LHCN-M2 (cell line): Measurements from ENCODE around the gene KIAA1210. TPM values are rescaled to one million over a fixed set of nuclear protein-coding genes. Genes with fewer than 3 reads are reported as not detected.

ENCODE experiments used
- DNase-seq: peaks from one replicate; pipeline ENCODE4 v3.0.0-alpha.2; 2012; ENCODE audit warnings: low read depth
- total RNA-seq: library from RNA; depleted of rRNA; stranded (reverse); fragments of >200 nt; gene quantifications from 2 replicates; pipeline ENCODE4 v1.2.3, GENCODE V29; 2014

The KIAA1210 gene
- total RNA-seq, 1 experiment from 2014 or later = not detected

GRCh38 chrX:119093991-119094735 is 33.4 kb downstream of the KIAA1210 start:
- DNase-seq = no peak

GRCh38 chrX:119090627-119091026 is 37.0 kb downstream of the KIAA1210 start:
- no peak for DNase-seq

- no peak for DNase-seq
Measured at GRCh38 chrX:119089619-119090018, 38.0 kb downstream of the KIAA1210 start.

DNA sequence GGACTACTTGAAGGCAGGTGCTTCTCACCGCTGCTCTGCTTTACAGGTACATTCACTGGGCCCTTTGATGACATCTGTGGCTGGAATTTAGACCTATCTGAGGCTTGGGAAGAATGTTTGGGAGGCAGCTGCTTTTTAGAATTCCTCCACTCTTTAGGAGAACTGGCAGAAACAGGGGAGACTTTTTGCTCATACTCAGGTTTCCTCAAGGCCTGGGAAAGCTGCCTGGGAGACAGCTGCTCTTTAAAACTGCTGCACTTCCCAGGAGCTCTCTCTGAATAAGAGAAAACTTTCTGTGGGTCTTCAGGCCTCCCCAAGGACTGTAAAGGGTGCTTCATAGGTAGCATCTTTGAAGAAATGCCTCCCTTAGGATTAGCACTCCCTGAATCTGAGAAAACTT is 40.5 kb downstream of the KIAA1210 start:
- no peak for DNase-seq

DNA sequence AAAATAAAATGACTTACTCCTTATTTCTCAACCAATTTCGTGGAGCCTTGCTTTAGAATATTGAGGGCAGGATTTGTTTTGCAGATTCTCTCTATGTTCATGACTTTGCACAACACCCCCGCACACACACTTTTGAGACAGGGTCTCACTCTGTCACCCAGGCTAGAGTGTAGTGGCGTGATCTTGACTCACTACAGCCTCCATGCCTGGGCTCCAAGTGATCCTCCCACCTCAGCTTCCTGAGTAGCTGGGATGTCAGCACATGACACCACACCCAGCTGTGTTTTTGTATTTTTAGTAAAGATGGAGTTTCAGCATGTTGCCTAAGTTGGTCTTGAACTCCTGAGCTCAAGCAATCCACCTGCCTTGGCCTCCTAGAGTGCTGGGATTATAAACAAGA is 42.8 kb downstream of the KIAA1210 start:
- DNase-seq = no peak

- no peak for DNase-seq
Measured at GRCh38 chrX:119082278-119082677, 45.3 kb downstream of the KIAA1210 start.

GRCh38 chrX:119075270-119076025 is 52.2 kb downstream of the KIAA1210 start:
- no peak for DNase-seq

- no peak for DNase-seq
Measured at GRCh38 chrX:119073911-119074310, 53.7 kb downstream of the KIAA1210 start.

DNA sequence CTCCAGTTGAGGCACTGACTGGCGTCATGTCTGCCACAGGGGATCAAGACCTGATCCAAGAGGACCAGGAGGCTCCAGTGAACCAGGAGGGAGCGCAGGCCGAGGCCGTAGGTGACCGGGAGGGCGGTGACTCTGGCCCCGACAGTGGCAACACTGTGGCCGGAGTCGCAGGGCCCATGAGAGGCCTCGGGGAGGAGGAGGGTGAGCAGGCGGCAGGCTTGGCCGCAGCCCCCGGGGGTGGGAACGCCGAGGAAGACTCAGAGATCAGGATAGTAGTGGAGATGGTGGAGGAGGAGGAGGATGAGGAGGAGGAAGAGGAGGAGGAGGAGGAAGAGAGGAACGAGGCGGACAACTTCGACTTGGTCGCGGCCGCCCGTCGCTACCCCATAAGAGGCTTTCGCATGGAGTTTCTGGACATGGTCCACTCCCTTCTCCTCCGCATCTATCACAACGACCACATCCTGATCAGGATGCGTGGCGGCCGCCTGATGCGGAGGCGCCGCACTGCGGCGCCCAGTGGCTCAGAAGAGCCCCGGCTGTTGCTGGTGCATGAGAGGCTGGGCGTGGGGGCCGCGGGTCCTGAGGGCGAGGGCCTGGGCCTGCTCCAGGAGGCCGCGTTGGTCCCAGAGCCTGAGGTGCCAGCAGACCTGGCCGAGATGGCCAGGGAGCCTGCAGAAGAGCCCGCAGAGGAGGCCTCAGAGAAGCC is 54.3 kb downstream of the KIAA1210 start:
- no peak for DNase-seq

DNA sequence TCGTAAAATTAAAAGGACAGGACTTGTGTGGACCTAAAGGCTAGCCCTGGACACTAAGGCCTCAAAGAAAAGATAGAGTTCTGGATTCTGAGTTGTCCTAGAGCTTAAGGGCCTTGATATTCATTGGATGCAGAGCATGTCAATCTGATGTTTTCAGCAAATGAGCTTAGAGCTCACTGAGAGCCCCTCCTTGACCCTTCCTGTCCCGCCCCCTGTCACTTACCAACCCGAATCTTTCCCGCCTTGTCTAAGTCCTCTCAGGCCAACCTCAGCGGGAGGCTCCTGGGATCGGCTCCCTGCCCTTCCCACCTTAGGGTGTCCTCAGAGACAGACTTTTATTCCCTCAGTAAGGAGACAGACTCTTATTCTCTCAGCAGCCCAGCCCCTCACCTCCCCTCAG is 54.9 kb downstream of the KIAA1210 start, which contains the start of gene CT47C1:
Gene CT47C1, plus strand, starts transcription at position 250 of the 400 bp plus-strand sequence. CDS start 233 bp downstream, outside the sequence.
- DNase-seq = no peak

- DNase-seq = no peak
Measured at GRCh38 chrX:119071381-119071780, 56.2 kb downstream of the KIAA1210 start.

- DNase-seq = no peak
Measured at GRCh38 chrX:119069762-119070161, 57.9 kb downstream of the KIAA1210 start.

GRCh38 chrX:119069128-119069527 is 58.5 kb downstream of the KIAA1210 start:
- DNase-seq = no peak

- DNase-seq = peak; percentile 47
Measured at GRCh38 chrX:119067023-119067739, 60.4 kb downstream of the KIAA1210 start.

GRCh38 chrX:119063428-119063827 is 64.2 kb downstream of the KIAA1210 start:
- DNase-seq = no peak

DNA sequence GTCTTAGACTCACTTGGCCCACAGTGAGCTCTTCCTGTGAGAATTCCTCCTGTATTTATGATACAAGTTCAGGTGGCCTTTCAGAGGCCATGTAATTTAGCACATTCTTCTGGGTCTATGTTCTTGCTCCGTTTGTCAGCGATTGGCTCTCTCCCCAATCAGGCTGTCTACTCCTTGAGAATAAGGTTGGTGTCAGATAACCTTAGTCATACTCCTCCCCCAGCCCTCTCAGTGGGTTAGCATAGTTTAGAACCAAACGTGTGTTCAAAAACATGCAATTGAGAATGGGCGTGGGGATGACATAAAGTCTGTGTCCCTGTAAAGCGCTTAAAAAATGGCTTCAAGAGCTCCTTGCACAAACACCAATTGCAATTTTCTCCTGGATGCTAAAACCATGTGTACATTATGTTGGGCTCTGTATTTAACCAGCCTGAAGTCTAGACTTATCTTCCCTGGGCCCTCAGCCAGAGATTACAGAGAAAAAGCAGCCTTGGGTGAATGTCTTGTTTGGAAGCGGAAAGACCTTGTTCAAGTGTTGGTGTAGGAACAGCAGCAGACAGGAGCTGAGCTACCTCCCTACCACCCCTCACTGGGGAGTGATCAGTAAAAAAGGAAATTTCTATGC is 64.8 kb downstream of the KIAA1210 start:
- peak; percentile 12 for DNase-seq

DNA sequence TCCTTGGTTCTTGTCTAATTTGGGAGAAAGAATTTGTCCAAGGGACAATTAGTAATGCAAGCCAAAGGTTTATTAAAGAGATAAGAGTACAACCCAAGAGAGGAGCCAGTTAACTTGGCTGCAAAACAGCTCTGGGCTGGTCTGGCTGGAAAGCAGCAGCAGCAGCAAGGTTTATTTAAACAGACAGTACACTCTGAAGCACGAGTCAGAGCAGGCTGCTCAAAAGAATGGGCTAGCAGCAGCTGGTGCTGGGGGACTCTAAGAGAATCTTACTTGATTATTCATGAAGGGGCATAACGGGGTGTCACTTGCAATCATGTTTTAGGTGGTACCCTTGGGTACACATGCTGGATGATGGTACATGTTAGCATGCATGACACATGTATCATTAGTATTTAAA is 71.9 kb downstream of the KIAA1210 start:
- DNase-seq = no peak

DNA sequence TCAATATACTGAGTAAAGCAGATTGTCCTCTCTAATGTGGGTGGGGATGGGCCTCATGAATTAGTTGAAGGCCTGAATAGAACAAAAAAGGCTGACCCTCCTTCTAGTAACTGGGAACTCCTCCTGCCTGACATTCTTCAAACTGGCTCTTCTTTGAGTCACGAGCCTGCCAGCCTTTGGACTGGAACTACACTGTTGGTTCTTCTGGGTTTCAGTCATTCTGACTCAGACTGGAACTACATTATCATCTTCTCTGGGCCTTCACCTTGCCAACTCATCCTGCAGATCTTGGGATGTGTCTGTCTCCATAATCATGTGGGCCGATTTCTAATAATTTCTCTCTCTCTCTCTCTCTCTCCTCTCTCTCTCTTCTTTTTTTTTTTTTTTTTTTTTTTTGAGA is 81.7 kb downstream of the KIAA1210 start:
- DNase-seq = no peak

GRCh38 chrX:119042996-119043395 is 84.6 kb downstream of the KIAA1210 start:
- no peak for DNase-seq

DNA sequence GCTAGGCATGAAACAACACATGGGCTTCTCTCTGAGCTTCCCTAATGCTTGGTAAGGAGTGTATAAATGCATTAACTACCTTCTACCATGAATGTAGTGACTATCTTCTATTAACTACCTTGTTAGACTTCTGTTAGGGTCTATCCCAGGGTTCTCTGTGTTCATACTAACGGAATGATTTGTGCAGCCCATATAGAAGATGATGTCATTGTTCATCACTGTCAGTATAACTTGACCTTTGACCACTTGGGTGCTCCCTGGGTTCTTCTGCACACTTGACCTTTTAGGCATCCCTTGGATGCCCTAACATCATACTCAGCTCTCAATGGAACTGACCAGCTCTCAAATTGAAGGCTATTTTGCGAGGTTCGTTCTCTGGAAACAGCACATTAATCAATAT is 85.6 kb downstream of the KIAA1210 start:
- DNase-seq = no peak

GRCh38 chrX:119041175-119041574 is 86.4 kb downstream of the KIAA1210 start:
- peak; percentile 74 for DNase-seq
